ENCODE data around the gene CABP7.

GRCh38 chr22:29702931-29703501, 16.8 kb upstream of the CABP7 start:
- TF ChIP-seq CTCF (IDR thresholded peaks at IDR 0.05; ENCODE audit: borderline replicate concordance, extremely low read depth, low read length, poor library complexity, severe bottlenecking), result no peak
- no peak for TF ChIP-seq EZH2 (IDR thresholded peaks at IDR 0.05; ENCODE audit: borderline replicate concordance, low read depth, low read length, severe bottlenecking)
